GM21825 (cell line): ENCODE data around the gene ADGRV1.
"Not testable (repeated sequence)": the region's sequence is repeated elsewhere in the genome, so short reads cannot be mapped to it uniquely, and the experiment has no call there.

ENCODE experiments used
- ATAC-seq: cut with Tn5 transposase; IDR thresholded peaks from one replicate; pipeline ENCODE4 v1.9.1; 2021; ENCODE audit warnings: mild to moderate bottlenecking, moderate library complexity; ENCODE audit not compliant: unreplicated experiment

ADGRV1 gene

DNA sequence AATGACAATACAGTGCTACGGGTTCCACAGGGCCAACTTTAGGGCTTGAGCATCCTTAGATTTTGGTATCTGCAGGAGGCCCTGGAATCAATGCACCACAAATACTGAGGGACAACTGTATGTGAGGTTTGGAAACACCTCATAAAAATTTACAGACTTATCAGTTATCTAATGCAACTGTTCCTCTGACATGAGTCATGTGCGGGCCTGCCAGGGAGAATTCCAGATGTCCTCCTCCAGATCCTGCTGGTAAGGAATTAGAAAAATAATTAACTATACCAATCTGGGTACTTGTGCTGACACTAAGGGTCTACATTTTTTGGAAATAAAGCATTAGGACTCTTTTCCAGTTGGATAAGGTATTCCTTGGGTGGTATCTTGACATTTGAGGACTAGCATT, 491.2 kb downstream of the ADGRV1 start:
- no peak for ATAC-seq

DNA sequence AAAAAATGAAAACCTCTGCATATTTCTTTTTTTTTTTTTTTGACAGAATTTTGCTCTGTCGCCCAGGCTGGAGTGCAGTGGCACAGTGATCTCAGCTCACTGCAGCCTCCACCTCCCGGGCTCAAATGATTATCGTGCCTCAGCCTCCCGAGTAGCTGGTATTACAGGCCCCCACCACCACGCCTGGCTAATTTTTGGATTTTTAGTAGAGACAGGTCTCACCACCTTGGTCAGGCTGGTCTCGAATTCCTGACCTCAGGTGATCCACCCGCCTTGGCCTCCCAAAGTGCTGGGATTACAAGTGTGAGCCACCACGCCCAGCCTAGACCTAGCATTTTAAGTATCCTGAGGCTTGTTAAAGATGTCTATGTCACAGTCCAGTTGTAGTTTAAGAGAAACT, 493.8 kb downstream of the ADGRV1 start:
- not testable (repeated sequence) for ATAC-seq

GRCh38 chr5:91052977-91053740, 494.6 kb downstream of the ADGRV1 start:
- no peak for ATAC-seq

DNA sequence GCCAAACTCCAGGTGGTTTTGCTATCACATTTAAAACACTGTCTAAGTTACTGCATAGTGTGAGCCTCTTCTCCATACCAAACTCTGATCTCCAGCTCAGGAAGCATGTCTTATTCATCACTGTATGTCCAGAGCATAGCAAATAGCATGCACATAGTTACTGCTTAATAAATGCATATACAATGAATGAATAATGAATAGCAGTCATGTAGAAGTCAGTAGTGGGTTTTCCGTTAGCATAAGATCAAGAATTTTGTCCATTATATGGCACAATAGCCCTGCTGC, 495.1 kb downstream of the ADGRV1 start:
- ATAC-seq = no peak

- ATAC-seq = no peak
These were observed 499.6 kb downstream of the ADGRV1 start for GRCh38 chr5:91058155-91058554.

- ATAC-seq = no peak
These were observed 500.0 kb downstream of the ADGRV1 start for GRCh38 chr5:91058575-91058974.

GRCh38 chr5:91059409-91059808, 500.8 kb downstream of the ADGRV1 start:
- peak; percentile 82 for ATAC-seq

DNA sequence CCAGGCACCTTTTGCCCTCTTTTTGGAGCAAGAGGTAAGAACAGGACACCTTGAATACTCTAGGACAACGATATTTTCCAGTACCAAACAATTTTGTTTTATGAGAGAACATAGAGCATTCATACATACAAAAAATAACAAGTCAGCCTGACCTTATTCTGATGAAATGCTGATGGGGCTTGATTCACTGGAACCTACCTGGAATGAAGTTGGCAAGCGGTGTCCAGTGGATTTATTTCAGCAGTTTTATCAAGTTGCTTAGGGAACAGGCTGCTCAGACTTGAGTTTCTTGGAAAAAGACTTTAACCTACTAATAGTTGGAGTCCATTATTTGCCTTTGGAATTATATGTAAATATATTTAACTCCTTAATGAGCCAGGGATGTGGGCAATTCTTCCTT, 502.5 kb downstream of the ADGRV1 start:
- ATAC-seq = no peak

DNA sequence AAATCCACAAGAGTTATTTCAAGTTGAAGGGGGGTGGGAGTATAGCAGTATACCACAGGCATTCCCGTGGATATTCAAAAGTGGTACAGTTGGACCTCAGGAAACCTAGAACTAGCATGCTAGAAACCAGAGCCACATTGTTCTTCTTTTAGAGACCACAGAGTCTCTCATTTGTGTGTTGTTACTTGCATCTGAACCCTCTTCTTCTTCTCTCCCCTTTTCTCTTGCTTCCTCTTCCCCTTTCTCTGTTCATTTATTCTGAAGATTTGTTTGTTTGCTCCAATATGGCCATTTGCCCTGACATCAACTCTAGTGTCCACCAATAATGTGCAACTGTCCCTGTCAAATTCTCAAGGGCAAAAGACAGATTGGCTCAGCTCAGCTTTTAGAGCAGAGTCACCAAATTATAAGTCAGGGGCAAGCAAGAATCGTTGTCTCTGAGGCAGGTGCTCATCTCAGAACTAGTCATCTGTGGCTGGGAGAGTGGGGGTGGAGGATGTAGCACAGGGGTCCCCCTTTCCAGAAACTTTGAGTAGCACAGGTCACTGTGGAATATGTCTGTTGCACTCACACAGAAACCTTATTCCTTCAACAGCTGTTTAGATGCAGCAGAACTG, 503.5 kb downstream of the ADGRV1 start:
- ATAC-seq = no peak

GRCh38 chr5:91063098-91063690, 504.6 kb downstream of the ADGRV1 start:
- not testable (repeated sequence) for ATAC-seq

GRCh38 chr5:91065496-91065895, 506.9 kb downstream of the ADGRV1 start:
- ATAC-seq = no peak

DNA sequence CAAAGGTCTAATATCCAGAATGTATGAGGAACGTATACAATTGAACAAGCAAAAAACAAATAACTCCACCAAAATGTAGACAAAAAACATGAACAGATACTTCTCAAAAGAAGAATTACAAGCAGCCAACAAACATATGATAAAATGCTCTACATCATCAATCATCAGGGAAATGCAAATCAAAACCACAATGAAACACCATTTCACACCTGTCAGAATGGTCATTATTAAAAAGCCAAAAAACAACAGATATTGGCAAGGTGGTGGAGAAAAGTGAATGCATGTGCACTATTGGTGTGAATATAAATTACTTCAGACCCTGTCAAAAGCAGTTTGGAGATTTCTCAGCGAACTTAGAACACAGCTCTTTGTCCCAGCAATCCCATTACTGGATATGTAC, 510.8 kb downstream of the ADGRV1 start:
- no peak for ATAC-seq

GRCh38 chr5:91070761-91071550, 512.4 kb downstream of the ADGRV1 start:
- no peak for ATAC-seq

DNA sequence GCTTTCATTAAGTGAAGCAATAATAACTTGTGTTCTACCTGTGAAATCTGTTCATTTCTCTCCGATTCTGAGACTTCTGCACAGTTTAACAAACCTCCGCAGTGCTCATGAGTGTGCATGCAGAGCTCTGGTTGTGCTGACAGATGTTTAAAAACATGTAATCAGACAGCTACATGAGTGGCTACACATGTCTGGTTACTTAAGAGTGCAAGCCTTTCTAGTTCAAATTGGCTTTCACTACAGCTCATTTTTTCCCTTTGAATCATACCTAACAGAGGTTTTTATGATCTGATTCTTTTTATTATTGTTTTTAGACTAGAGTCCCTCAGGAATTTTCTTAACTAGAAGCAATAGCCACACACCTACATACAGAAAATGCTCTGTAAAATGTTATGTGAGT, 514.3 kb downstream of the ADGRV1 start:
- no peak for ATAC-seq

DNA sequence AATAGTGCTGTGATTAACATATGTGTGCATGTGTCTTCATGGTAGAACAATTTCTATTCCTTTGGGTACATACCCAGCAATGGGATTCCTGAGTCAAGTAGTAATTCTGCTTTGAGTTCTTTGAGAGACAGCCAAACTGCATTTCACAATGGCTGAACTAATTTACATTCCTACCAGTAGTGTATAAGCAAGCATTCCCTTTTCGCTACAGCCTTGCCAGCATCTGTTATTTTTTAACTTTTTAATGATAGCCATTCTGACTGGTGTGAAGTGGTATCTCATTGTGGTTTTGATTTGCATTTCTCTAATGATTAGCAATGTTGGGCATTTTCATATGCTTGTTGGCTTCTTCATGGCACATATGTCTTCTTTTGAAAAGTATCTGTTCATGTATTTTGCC, 516.0 kb downstream of the ADGRV1 start:
- peak; percentile 73 for ATAC-seq

GRCh38 chr5:91076138-91076537, 517.5 kb downstream of the ADGRV1 start:
- no peak for ATAC-seq

DNA sequence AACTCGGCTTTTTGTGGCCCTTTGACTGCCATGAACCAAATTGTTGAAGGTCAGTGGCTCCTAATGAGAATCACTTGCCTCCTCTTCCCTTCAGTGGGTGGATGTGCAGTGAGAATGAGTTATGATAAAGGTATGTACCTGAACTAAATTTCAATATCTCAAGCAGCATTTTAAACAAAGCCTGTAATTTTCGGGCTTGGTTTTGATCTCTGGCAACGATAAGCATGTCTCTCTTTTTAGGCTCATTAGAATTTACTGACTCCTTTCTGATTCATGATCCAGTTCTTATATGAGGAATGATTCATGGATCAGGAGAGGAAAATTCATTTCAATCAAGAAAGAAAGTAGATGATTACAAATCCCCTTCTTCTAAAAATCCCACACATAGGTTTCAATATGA, 519.0 kb downstream of the ADGRV1 start:
- ATAC-seq = no peak

DNA sequence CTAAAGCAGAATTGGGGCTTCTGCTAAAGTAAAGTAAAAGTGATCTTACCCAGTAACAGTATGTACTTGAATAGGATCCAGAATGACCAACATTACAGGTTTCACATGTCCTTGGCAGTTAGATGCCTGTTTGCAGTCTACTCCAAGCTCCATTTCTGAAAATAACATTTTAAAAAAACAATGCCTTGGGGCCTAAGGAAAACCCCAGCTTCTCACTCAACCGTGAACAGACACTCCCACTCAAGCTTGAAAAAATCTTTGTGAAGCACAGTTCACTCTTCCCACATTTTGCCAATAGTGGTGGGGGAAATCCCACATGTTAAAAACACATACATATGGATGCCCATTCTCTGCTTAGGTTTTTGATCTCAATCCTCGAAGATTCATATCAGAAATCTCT, 520.4 kb downstream of the ADGRV1 start:
- no peak for ATAC-seq

DNA sequence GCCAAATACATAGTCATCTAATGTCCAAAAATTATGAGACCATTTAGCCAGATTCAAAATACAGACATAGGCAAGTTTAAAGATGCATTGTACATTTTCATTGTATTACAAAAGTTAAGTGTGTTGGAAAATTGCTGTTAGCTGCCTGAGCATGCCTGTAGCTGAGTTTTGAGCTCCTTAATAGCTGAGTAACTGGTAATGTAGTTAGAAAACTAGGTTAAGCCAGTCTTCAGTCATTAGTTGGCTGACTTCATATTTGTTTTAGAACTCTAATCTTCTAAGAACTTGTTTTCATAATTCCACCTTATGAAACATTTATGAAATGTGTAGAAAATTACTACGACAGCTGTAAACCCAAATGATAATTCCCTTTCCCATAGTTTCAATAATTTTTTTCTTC, 531.2 kb downstream of the ADGRV1 start:
- ATAC-seq = no peak

GRCh38 chr5:91090995-91091394, 532.4 kb downstream of the ADGRV1 start:
- no peak for ATAC-seq

DNA sequence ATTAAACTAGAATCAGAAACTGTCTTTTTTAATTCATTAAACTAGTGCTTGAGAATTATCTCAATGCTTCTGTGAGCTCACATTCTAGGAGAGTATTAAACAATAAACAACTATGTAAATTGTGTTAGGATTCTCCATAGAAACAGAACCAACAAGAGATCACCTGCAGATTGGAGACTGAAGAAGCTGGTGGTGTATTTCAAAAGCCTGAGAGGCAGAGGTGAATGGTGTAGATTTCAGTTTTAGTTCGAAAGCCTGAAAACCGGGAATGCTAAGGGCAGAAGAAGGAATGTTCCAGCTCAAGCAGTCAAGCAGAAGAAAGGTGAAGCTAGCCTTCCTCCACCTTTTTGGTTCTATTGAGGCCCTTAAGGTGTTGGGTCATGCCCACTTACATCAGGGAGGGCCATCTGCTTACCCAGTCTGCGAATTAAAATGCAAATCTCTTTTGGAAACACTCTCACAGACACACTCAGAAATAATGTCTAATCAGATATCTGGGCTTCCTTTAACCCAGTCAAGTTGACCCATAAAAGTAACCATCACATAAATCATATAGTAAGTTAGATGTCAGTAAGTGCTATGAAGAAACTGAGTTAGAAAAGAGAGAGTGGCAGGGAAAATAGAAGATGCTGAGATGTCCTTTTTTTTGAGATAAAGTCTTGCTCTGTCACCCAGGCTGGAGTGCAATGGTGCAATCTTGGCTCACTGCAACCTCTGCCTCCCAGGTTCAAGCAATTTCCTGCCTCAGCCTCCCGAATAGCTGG, 533.1 kb downstream of the ADGRV1 start:
- no peak for ATAC-seq
